Choroid plexus epithelial cell (primary cell): ENCODE results near the gene TMEM144.
A peak's percentile ranks its signal among the peaks of the same experiment; 100 is the strongest.

ENCODE experiments used
- DNase-seq: peaks from one replicate; pipeline ENCODE4 v3.0.0-alpha.2; 2010; ENCODE audit warnings: low read depth
- H3K4me3 ChIP-seq: 2 replicates; pipeline ENCODE4 v1.5.1; 2011; ENCODE audit warnings: low read depth, mild to moderate bottlenecking, control low read depth, low read length, moderate library complexity
- TF ChIP-seq, protein P1 (sequence below): conservative IDR thresholded peaks from 2 replicates; pipeline ENCODE4 v1.5.1; 2011; ENCODE audit warnings: low read depth, mild to moderate bottlenecking, control low read depth, inconsistent platforms, low read length, moderate library complexity

Gene TMEM144

DNA sequence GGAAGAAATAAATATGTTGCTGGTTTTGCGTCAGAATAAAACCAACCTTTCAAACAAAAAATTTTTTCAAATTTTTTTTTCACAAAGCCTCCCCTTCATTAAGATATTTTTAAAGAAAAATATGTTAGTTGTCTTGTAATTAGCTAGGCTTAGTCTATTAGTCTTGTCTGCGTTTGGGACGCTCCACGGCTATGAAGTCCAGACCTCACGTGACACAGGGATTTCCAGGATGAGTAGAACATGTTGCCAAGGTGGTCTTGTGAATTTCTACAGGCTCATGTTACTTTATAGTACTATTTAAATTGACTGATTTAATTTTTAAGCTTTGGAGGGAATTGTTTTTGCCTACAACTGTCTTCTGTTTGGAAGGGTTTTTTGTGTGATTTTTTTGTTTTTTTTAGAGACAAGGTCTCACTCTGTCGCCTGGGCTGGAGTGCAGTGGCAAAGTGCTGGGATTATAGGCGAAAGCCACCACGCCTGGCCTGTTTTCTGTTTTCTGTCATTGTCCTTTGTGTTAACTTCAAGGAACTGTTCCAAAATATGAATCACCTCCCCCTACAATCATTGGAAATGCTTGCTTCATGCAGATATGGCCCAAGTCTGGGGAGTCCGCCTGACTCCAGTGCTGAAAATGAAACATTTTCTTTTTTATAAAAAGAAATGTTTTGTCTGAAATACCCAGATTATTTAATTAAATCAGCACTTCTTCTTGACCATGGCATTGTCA lies 26.2 kb downstream of the TMEM144 start:
- TF ChIP-seq, protein P1, sequence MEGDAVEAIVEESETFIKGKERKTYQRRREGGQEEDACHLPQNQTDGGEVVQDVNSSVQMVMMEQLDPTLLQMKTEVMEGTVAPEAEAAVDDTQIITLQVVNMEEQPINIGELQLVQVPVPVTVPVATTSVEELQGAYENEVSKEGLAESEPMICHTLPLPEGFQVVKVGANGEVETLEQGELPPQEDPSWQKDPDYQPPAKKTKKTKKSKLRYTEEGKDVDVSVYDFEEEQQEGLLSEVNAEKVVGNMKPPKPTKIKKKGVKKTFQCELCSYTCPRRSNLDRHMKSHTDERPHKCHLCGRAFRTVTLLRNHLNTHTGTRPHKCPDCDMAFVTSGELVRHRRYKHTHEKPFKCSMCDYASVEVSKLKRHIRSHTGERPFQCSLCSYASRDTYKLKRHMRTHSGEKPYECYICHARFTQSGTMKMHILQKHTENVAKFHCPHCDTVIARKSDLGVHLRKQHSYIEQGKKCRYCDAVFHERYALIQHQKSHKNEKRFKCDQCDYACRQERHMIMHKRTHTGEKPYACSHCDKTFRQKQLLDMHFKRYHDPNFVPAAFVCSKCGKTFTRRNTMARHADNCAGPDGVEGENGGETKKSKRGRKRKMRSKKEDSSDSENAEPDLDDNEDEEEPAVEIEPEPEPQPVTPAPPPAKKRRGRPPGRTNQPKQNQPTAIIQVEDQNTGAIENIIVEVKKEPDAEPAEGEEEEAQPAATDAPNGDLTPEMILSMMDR = no peak
- DNase-seq = no peak
- H3K4me3 ChIP-seq = no peak overlapping the region

DNA sequence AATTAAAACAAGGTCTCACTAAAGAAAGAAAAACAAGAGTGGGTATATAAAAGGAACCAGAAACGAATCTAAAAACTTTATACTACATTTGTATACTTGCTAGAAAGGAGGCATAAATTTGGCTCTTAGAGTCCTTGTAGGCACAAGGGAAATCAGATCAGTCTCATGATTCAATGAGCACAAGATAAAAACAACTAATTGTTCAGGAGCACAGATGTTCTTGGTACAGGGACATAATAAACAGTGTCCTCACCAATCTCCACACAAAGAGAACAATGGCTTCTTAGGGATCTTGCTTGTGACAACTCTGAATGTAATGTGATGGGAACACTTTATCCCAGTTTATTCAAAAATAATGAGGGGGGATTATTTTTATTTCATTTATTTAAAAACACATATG lies 28.3 kb downstream of the TMEM144 start:
- TF ChIP-seq, protein P1 = no peak
- H3K4me3 ChIP-seq = no peak overlapping the region
- no peak for DNase-seq

DNA sequence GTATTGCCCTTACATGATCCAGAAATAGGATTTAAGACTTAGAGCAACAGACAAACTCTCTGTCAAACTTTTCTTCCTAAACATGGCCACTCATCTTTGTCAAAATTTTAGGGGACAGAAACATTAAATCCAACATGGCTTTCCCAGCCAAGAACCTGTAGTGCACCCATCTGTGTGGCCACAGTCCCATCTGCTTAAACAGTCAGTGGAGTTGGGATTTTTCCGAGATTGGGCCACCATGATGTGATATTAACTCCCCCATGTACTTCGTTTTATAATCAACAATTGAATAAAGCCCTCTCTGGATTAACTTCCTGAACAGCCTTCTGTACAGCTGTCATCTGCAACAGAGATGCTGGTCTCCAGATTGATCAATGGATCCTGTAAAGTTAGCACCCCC lies 28.9 kb downstream of the TMEM144 start:
- DNase-seq = no peak
- H3K4me3 ChIP-seq = no peak overlapping the region
- TF ChIP-seq, protein P1 = no peak

DNA sequence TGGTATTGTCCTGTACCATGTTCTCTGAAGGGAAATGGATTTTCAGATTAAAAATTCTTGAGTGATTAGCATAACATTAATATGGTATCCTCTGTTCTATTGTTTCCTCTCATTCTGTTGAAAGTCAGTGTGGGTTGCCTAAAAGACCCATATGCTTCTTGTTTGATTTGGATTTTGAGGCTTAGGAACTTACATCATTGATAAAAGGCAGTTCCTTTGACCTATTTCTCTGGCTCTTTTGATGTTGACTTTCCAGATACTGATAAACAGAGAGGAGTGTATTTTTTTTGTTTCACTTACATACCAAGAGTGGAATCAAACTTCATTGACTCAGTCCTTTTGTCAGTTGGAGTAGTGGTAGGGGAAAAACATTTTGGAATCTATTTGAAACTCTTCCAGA lies 32.8 kb downstream of the TMEM144 start:
- H3K4me3 ChIP-seq = no peak overlapping the region
- DNase-seq = no peak
- TF ChIP-seq, protein P1 = no peak

DNA sequence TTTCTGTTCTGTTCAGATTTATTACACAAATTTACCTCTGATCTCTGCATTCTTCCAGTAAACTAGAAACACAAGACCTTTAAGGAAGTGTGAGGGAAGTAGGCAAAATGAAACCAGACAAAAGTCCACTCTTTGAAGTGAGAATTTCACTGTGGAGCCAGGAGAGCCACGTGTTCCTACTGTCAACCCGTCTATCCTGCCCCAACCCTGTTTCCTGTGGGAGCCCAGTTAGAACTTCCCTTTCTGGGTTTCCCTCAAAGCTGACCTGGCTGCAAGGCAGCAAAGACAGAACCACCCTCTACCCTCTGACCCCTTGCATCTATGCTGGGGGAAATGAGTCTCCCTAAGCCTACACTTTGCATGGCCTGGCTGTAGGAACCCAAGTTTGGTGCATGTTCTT lies 40.0 kb downstream of the TMEM144 start:
- no peak overlapping the region for H3K4me3 ChIP-seq
- TF ChIP-seq, protein P1 = no peak
- no peak for DNase-seq

DNA sequence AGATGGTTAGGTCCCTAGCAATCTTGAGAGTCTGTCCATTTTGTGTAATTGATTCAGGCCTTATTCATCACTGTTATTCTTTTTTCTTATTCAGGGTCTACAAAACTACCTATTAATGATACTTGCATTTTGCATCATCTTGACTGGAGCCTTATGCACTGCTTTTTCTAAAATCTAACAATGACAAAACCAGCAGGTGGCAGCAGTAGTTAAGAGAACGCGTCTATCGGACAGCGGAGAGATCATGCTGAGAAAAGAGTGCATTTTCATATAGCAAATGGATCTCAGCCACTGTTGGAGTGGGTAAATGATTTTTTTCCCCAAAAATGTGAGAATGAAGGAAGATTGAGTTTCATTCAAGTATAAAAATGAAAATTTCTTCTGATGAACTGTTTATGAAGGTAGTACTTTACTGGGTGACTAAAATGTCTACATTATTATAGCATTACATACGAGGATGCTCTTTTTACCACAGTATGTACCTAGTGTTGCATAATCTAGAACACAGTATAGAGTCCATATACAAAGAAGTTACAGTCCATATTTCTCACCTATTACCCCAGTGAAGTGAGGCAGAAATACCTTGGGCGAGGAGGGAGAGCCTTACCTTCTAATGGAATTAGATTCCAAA lies 43.2 kb downstream of the TMEM144 start:
- peak; percentile 82 for DNase-seq
- H3K4me3 ChIP-seq = no peak overlapping the region
- TF ChIP-seq, protein P1 = peak; percentile 81

DNA sequence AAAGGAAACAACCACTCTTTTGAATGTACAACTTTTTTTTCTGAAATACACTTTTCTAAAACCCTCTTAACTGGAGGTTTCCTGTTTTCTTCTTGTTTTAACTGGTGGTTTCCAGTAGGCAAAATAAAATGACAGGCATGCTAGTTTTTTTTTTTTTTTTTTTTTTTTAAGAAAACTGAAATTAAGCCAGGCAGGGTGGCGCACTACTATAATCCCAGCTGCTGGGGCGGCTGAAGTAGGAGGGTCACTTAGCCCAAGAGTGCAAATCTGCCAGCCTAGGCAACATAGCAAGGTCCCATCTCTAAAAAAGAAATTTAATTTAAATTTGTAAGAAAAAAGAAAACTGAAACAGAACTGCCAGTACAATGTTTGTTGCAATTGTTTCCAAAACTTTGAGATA lies 44.0 kb downstream of the TMEM144 start:
- no peak overlapping the region for H3K4me3 ChIP-seq
- no peak for DNase-seq
- TF ChIP-seq, protein P1 = no peak
